ENCODE results near the gene HSPH1.

Gene HSPH1

GRCh38 chr13:31129419-31129818 lies 32.3 kb downstream of the HSPH1 start:
- TF ChIP-seq CTCF (IDR thresholded peaks at IDR 0.05; ENCODE audit: extremely low read depth, missing control alignments): no peak
- no peak for DNase-seq (ENCODE audit: low spot score)

DNA sequence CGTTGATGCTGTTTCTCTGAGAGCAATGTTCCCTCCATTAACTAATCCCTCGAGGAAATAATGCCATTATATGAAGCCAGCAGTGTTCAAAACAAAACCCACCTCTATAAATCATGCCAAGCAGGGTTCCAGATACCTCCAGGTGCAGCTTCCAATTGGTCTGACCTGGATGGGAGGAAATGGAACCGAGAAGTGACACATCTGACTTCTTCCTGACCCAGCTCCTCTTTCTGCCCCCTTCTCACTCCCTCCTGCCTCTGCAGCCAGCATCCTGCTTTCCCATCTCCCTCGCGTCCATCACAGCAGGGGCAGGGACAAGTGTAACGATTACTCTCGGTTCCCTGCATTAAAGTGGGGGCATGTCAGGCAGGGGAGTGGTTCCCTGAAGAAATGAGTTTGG lies 37.5 kb downstream of the HSPH1 start:
- TF ChIP-seq CTCF (IDR thresholded peaks at IDR 0.05; ENCODE audit: extremely low read depth, missing control alignments): no peak
- no peak for DNase-seq (ENCODE audit: low spot score)

DNA sequence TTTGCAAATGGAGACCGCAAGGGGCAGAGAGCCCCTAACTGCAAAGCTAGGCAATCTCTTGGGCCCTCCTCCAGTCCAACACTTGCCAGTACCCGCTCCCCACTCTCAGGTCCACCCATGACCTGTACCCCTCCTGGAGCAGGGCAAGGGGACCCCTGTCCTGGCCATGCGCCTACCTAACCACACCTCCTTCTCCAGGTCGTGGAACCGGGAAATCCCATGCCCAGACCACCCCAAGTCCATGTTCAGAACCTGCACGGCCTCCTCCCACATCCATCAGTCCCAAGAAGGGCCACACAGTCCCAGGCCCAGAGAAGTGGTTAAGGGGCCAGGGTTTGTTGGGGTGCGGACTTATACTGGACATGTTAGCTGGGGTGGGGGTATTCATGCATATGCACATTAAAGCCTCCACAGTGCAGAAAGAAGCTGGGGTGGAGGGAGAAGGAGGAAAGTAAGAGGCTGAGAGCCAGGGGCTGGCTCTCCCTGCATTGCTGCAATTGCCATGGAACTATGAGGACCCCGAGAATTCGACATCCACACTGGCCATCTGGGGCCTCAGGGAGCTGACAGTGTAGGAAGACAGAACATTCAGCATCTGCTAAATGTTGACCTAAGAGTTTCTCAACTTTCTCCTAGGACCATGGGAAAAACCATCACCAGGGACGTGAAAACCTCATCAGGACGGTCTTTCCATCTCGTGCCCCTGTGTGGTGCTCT lies 39.0 kb downstream of the HSPH1 start:
- no peak for TF ChIP-seq CTCF (IDR thresholded peaks at IDR 0.05; ENCODE audit: extremely low read depth, missing control alignments)
- DNase-seq (ENCODE audit: low spot score): no peak

DNA sequence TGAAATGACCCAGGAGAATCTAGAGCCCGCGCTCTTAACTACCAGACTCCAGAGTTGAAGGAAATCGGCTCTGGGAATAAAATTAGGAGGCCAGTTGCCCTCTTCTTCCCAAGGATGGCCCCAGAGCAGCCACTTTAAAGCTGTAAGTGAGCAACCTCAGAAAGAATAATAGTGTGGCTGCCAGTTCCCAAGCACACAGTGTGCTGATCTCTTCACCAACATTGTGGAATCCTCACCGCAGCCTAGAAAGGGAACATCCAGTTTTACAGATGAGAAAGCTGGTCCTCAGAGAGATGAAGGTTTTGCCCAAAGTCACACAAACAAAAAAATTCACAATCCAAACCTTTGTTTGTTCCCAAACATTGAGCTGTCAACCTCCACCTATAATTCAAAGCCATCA lies 39.6 kb downstream of the HSPH1 start:
- no peak for TF ChIP-seq CTCF (IDR thresholded peaks at IDR 0.05; ENCODE audit: extremely low read depth, missing control alignments)
- no peak for DNase-seq (ENCODE audit: low spot score)

DNA sequence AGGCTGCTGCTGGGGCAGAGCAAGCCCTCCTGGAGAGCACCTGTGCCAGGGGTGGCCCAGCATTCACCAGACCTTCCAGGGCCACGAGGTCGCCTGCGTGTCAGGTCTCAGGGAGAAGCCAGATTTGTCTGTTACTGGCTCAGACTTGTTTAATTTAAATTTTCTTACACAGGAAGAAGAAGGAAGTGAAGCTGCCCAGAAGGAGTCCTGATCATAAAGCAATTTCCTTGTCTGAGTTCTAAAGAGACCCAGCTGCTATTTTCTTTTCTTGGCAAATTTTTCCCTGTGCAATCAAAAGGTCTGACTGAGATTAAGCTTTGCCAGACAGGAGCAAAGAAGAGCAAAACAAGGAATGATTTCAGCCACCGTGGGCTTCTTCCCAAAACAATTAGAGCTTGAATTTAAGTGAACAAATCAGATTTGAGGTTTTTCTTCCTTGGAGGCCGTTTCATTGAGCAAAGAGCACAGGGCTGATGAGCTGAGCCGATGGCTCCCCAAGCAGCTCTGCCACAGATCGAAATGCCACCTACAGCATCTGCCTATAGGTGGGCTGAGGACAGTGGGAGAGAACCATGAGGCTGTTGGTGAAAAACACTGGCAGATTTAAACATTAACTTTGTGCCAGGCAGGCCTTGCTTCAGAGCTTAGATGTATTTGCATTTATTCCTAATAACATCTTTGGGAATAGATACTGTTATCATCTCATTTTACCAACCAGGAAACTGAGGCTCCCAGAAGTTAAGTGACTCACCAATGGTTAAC lies 40.1 kb downstream of the HSPH1 start:
- DNase-seq (ENCODE audit: low spot score): no peak
- TF ChIP-seq CTCF (IDR thresholded peaks at IDR 0.05; ENCODE audit: extremely low read depth, missing control alignments): no peak

DNA sequence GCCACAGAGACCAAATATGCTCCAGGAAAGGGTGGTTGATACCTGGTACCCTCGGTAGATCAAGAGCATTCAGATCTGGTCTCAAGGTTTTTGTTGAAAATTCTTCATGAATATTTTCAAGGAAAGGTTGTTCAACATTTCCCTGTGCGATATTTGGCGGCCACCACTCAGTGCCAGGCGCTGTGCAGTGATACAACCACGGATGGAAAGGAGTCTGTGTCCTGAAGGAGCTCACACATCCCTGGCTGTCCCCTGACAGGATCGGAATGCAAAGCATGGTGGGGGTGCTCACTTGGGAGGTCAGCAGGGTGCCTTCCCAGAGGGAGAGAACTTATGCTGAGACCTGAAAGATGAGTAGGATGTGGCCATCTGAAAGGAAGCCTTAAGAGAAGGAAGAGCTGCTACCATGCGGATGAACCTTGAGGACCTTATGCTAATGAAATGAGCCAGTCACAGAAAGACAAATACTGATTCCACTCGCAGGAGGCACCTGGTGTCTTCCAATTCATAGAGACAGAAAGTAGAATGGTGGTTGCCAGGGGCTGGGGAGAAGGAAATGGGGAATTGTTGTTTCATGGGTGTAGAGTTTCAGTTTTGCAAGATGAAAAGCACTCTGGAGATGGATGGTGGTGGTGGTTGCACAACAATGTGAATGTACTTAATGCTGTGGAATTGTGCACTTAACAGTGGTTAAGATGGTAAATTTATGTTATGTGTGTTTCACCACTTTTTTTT lies 41.6 kb downstream of the HSPH1 start:
- no peak for DNase-seq (ENCODE audit: low spot score)
- TF ChIP-seq CTCF (IDR thresholded peaks at IDR 0.05; ENCODE audit: extremely low read depth, missing control alignments): no peak

GRCh38 chr13:31119526-31119925 lies 42.2 kb downstream of the HSPH1 start:
- DNase-seq (ENCODE audit: low spot score): no peak
- no peak for TF ChIP-seq CTCF (IDR thresholded peaks at IDR 0.05; ENCODE audit: extremely low read depth, missing control alignments)

Measured in GM20000 (cell line).